Measurements from ENCODE around the gene DCP2. TPM values are rescaled to one million over a fixed set of nuclear protein-coding genes. Genes with fewer than 3 reads are reported as not detected.

The DCP2 gene
- polyA plus RNA-seq, 1 donor from 2014 or later = 26.2 TPM

- Histone ChIP-seq H4K20me1 (ENCODE audit: insufficient read depth) (no peaks in the 10 kb centered on the region), H3K4me2 (ENCODE audit: low read length) (no peak overlapping the region), H3K4me3 (ENCODE audit: low read length) (no peak overlapping the region), H3K36me3 (ENCODE audit: insufficient read depth, low read length) (no peaks in the 10 kb centered on the region), H3K9me2 (ENCODE audit: insufficient read depth, low read length) (no peaks in the 10 kb centered on the region), H3K27me3 (ENCODE audit: insufficient read depth, low read depth, low read length) (no peaks in the 10 kb centered on the region), H3F3A (ENCODE audit: insufficient read depth, low read length, poor library complexity, severe bottlenecking) (no peaks in the 10 kb centered on the region), H3K79me2 (replicated peaks; ENCODE audit: insufficient read depth, low read length) (no peaks in the 10 kb centered on the region), H3K9me3 (ENCODE audit: low read length) (no peaks in the 10 kb centered on the region), H3K9ac (ENCODE audit: low read length) (no peak overlapping the region), H2AFZ (ENCODE audit: low read depth, low read length) (no peak overlapping the region), H3K27ac (ENCODE audit: low read length) (no peak overlapping the region)
- TF ChIP-seq SMC3 (conservative IDR thresholded peaks at IDR 0.05; ENCODE audit: poor library complexity) (no peak), POLR2AphosphoS5 (IDR thresholded peaks at IDR 0.05) (no peak), TAF1 (IDR thresholded peaks at IDR 0.05; ENCODE audit: low read depth) (no peak), RAD21 (conservative IDR thresholded peaks at IDR 0.05) (no peak), EZH2 (IDR thresholded peaks at IDR 0.05; ENCODE audit: borderline replicate concordance, insufficient read depth, low read length, poor library complexity, severe bottlenecking) (no peak), CTCF (IDR thresholded peaks at IDR 0.05; ENCODE audit: poor library complexity, severe bottlenecking) (no peak), EP300 (conservative IDR thresholded peaks at IDR 0.05; ENCODE audit: poor library complexity, severe bottlenecking) (no peak), MXI1 (conservative IDR thresholded peaks at IDR 0.05; ENCODE audit: poor library complexity, severe bottlenecking) (no peak)
- TF ChIP-seq, protein P1, sequence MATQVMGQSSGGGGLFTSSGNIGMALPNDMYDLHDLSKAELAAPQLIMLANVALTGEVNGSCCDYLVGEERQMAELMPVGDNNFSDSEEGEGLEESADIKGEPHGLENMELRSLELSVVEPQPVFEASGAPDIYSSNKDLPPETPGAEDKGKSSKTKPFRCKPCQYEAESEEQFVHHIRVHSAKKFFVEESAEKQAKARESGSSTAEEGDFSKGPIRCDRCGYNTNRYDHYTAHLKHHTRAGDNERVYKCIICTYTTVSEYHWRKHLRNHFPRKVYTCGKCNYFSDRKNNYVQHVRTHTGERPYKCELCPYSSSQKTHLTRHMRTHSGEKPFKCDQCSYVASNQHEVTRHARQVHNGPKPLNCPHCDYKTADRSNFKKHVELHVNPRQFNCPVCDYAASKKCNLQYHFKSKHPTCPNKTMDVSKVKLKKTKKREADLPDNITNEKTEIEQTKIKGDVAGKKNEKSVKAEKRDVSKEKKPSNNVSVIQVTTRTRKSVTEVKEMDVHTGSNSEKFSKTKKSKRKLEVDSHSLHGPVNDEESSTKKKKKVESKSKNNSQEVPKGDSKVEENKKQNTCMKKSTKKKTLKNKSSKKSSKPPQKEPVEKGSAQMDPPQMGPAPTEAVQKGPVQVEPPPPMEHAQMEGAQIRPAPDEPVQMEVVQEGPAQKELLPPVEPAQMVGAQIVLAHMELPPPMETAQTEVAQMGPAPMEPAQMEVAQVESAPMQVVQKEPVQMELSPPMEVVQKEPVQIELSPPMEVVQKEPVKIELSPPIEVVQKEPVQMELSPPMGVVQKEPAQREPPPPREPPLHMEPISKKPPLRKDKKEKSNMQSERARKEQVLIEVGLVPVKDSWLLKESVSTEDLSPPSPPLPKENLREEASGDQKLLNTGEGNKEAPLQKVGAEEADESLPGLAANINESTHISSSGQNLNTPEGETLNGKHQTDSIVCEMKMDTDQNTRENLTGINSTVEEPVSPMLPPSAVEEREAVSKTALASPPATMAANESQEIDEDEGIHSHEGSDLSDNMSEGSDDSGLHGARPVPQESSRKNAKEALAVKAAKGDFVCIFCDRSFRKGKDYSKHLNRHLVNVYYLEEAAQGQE (IDR thresholded peaks at IDR 0.05; ENCODE audit: borderline replicate concordance) = no peak
Measured at GRCh38 chr5:113038136-113038535, 61.5 kb downstream of the DCP2 start.

DNA sequence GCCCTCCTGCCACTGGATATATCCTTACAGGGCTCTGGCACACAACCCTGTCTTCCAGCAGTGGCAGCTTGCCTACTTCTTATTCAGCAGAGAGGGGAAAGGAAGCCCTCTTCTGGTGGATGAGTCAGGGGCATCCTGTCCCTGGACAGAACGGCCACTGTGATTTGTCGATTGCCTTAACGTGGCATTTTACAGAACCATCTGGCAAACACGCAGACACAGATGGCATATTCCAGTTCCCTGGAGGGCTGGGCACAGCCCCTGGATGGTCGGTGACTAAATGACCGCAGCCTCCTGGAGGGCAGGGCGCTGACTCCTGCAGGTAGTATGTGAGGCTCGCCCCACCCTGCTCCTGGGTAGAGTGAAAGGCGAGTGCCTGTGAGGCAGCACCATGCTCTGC, 62.1 kb downstream of the DCP2 start:
- no peaks in the 10 kb centered on the region for H3K79me2 ChIP-seq (replicated peaks; ENCODE audit: insufficient read depth, low read length)
- H3K27me3 ChIP-seq (ENCODE audit: insufficient read depth, low read depth, low read length) = no peaks in the 10 kb centered on the region
- no peak overlapping the region for H3K27ac ChIP-seq (ENCODE audit: low read length)
- no peak overlapping the region for H2AFZ ChIP-seq (ENCODE audit: low read depth, low read length)
- H3K4me2 ChIP-seq (ENCODE audit: low read length) = no peak overlapping the region
- no peak for TF ChIP-seq MXI1 (conservative IDR thresholded peaks at IDR 0.05; ENCODE audit: poor library complexity, severe bottlenecking)
- TF ChIP-seq, protein P1 (IDR thresholded peaks at IDR 0.05; ENCODE audit: borderline replicate concordance) = no peak
- no peak for TF ChIP-seq EZH2 (IDR thresholded peaks at IDR 0.05; ENCODE audit: borderline replicate concordance, insufficient read depth, low read length, poor library complexity, severe bottlenecking)
- TF ChIP-seq RAD21 (conservative IDR thresholded peaks at IDR 0.05) = no peak
- no peak for TF ChIP-seq CTCF (IDR thresholded peaks at IDR 0.05; ENCODE audit: poor library complexity, severe bottlenecking)
- no peak for TF ChIP-seq TAF1 (IDR thresholded peaks at IDR 0.05; ENCODE audit: low read depth)
- no peak for TF ChIP-seq POLR2AphosphoS5 (IDR thresholded peaks at IDR 0.05)
- no peak for TF ChIP-seq SMC3 (conservative IDR thresholded peaks at IDR 0.05; ENCODE audit: poor library complexity)
- TF ChIP-seq EP300 (conservative IDR thresholded peaks at IDR 0.05; ENCODE audit: poor library complexity, severe bottlenecking) = no peak
- no peak overlapping the region for H3K9ac ChIP-seq (ENCODE audit: low read length)
- no peaks in the 10 kb centered on the region for H3K36me3 ChIP-seq (ENCODE audit: insufficient read depth, low read length)
- H3K4me3 ChIP-seq (ENCODE audit: low read length) = no peak overlapping the region
- no peaks in the 10 kb centered on the region for H3K9me2 ChIP-seq (ENCODE audit: insufficient read depth, low read length)
- no peaks in the 10 kb centered on the region for H4K20me1 ChIP-seq (ENCODE audit: insufficient read depth)
- H3K9me3 ChIP-seq (ENCODE audit: low read length) = no peaks in the 10 kb centered on the region
- no peaks in the 10 kb centered on the region for H3F3A ChIP-seq (ENCODE audit: insufficient read depth, low read length, poor library complexity, severe bottlenecking)

Measured in neural cell (in vitro differentiated cells).